Smooth muscle cell (in vitro differentiated cells): ENCODE results near the gene CAMKMT. TPM values are rescaled to one million over a fixed set of nuclear protein-coding genes. Genes with fewer than 3 reads are reported as not detected.

Experiments used
- DNase-seq: peaks from one replicate; lab custom pipeline; 2025; ENCODE audit not compliant: unreplicated experiment; lab: John Stamatoyannopoulos, UW
- H2AFZ ChIP-seq: fragments of 200-600 bp; sonication (generic); 2 replicates; pipeline ENCODE4 v1.6.0; 2016; ENCODE audit warnings: antibody characterized with exemption, low read depth, mild to moderate bottlenecking
- H3F3A ChIP-seq: fragments of 200-600 bp; sonication (generic); 2 replicates; pipeline ENCODE4 v1.6.0; 2017; ENCODE audit warnings: antibody characterized with exemption, low read depth
- H3K27ac ChIP-seq: fragments of 200-600 bp; sonication (generic); 2 replicates; pipeline ENCODE4 v1.5.1; 2016; ENCODE audit warnings: low read depth, mild to moderate bottlenecking
- H3K27me3 ChIP-seq: fragments of 200-600 bp; sonication (generic); 2 replicates; pipeline ENCODE4 v1.6.1; 2016; ENCODE audit warnings: low read depth, mild to moderate bottlenecking
- H3K36me3 ChIP-seq: fragments of 200-600 bp; sonication (generic); 2 replicates; pipeline ENCODE4 v1.5.1; 2016; ENCODE audit warnings: low read depth
- H3K4me1 ChIP-seq: fragments of 200-600 bp; sonication (generic); 2 replicates; pipeline ENCODE4 v1.5.1; 2016; ENCODE audit warnings: low read depth
- H3K4me2 ChIP-seq: fragments of 200-600 bp; sonication (generic); 2 replicates; pipeline ENCODE4 v1.6.0; 2016; ENCODE audit warnings: mild to moderate bottlenecking
- H3K4me3 ChIP-seq: fragments of 200-600 bp; sonication (generic); 2 replicates; pipeline ENCODE4 v1.5.1; 2016; ENCODE audit warnings: mild to moderate bottlenecking
- H3K79me2 ChIP-seq: fragments of 200-600 bp; sonication (generic); 2 replicates; pipeline ENCODE4 v1.6.0; 2016; ENCODE audit warnings: low read depth, mild to moderate bottlenecking
- H3K9ac ChIP-seq: fragments of 200-600 bp; sonication (generic); 2 replicates; pipeline ENCODE4 v1.6.0; 2016; ENCODE audit warnings: low read depth
- H3K9me3 ChIP-seq: fragments of 200-600 bp; sonication (generic); replicated peaks from 2 replicates; pipeline ENCODE4 v1.5.1; 2016; ENCODE audit warnings: low read depth
- H4K20me1 ChIP-seq: fragments of 200-600 bp; sonication (generic); 2 replicates; pipeline ENCODE4 v1.6.0; 2016; ENCODE audit warnings: low read depth
- WGBS: methylation state at CpG from one replicate; pipeline ENCODE4 v1.1.7; 2016; ENCODE audit warnings: low lambda C conversion rate; 5-methylcytosine and 5-hydroxymethylcytosine counted together
- polyA plus RNA-seq: library from polyadenylated mRNA; unstranded; fragments of >200 nt; fragmentation: Nextera tagmentation; extraction: Ambion mirVana; gene quantifications from 2 replicates; pipeline ENCODE4 v1.2.1, GENCODE V29; 2016
- total RNA-seq: library from RNA; depleted of rRNA; stranded (reverse); fragments of >200 nt; gene quantifications from 2 replicates; pipeline ENCODE4 v1.2.3, GENCODE V29; 2014
- TF ChIP-seq, protein P1 (sequence below): fragments of 200-600 bp; sonication (generic); IDR thresholded peaks from 2 replicates; pipeline ENCODE4 v1.5.1; 2017; ENCODE audit warnings: borderline replicate concordance, mild to moderate bottlenecking, antibody characterized with exemption; ENCODE audit not compliant: insufficient read depth, poor library complexity, severe bottlenecking

Gene CAMKMT
- total and polyA plus RNA-seq, 2 experiments from 2014 or later = 7.2 to 7.6 TPM

DNA sequence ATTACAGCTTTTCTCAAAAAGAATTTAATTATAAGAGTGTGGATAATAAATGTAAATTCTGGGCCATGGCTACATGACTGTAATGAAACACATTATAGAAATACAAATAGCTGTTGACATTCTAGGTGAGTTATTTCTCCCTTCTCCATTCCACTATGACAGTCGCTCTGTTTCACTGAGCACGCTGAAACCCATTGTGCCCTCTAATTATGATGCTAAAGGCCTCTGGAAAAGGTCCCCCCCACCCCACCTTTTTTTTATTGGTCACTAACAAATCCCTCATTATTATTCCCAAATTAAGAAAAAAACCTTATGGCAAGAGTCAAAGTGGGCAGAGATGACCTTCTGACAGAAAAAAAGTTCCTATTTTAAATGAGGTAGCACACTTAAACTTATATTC lies 294.7 kb downstream of the CAMKMT start:
- H3K4me3 ChIP-seq = no peak overlapping the region
- 81% methylated on average over 2 of the region's 2 CpGs for WGBS
- DNase-seq = no peak
- no peaks in the 10 kb centered on the region for H3F3A ChIP-seq
- no peak overlapping the region for H3K27ac ChIP-seq
- H3K36me3 ChIP-seq = no peaks in the 10 kb centered on the region
- H4K20me1 ChIP-seq = no peaks in the 10 kb centered on the region
- no peak overlapping the region for H3K4me2 ChIP-seq
- no peak overlapping the region for H2AFZ ChIP-seq
- no peaks in the 10 kb centered on the region for H3K27me3 ChIP-seq
- H3K9ac ChIP-seq = no peak overlapping the region
- TF ChIP-seq, protein P1, sequence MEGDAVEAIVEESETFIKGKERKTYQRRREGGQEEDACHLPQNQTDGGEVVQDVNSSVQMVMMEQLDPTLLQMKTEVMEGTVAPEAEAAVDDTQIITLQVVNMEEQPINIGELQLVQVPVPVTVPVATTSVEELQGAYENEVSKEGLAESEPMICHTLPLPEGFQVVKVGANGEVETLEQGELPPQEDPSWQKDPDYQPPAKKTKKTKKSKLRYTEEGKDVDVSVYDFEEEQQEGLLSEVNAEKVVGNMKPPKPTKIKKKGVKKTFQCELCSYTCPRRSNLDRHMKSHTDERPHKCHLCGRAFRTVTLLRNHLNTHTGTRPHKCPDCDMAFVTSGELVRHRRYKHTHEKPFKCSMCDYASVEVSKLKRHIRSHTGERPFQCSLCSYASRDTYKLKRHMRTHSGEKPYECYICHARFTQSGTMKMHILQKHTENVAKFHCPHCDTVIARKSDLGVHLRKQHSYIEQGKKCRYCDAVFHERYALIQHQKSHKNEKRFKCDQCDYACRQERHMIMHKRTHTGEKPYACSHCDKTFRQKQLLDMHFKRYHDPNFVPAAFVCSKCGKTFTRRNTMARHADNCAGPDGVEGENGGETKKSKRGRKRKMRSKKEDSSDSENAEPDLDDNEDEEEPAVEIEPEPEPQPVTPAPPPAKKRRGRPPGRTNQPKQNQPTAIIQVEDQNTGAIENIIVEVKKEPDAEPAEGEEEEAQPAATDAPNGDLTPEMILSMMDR = no peak
- no peaks in the 10 kb centered on the region for H3K79me2 ChIP-seq
- H3K4me1 ChIP-seq = peaks cover 23% of the 10 kb centered on the region
- no peaks in the 10 kb centered on the region for H3K9me3 ChIP-seq

DNA sequence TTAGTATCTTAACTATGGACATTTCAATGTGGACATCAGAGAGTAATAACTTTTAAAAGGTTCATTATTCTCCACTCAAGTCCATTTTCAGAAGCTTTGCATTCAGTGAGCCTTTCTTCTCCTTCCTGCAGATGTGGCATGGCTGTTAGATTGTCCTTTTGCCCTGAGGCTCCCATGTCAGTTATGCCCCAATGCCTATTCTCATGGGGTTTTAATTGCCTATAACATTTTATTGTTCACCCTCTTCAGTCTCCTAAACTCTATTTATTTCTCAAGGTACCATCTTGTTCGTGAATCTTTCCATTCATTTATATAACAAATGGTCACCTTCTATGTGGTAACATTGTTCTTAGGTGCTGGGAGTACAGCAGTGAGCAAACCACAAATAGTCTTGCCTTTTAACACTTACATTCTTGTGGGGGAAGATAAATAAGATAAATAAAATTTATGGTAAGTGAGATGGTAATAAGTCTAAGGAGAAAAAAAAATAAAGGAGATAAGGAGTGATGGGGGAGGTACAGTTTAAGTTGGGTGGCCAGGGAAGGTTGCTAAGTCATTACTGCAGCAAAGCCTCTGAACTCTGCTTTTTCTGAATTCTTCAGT lies 301.8 kb downstream of the CAMKMT start:
- Histone ChIP-seq H3K4me2 (no peak overlapping the region), H3K27ac (no peak overlapping the region), H3K4me1 (peaks cover 6% of the 10 kb centered on the region), H3K36me3 (no peaks in the 10 kb centered on the region), H4K20me1 (no peaks in the 10 kb centered on the region), H2AFZ (no peak overlapping the region), H3K79me2 (no peaks in the 10 kb centered on the region), H3K9me3 (no peaks in the 10 kb centered on the region), H3K4me3 (no peak overlapping the region), H3F3A (no peaks in the 10 kb centered on the region), H3K27me3 (no peaks in the 10 kb centered on the region), H3K9ac (no peak overlapping the region)
- 82% methylated on average over 1 of the region's 1 CpG for WGBS
- DNase-seq = no peak
- TF ChIP-seq, protein P1 = no peak

DNA sequence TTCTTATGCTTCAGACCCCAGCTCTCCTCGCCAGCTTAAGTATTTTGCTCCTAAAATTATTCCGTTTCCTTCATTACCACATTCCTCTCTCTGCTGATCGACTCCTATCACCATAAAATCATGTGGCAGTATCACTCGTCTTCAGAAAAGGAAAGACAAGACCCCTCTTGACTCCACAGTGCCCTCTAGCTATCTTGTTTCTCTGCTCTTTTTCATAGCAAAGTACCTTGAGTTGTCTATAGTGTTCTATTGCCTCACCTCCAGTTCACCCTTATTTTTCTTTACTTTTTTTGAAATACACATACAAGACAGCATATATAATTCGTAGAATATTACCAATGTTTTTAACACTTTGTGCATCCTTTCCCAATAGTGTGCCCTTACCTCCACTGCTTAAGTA lies 306.6 kb downstream of the CAMKMT start:
- TF ChIP-seq, protein P1 = no peak
- no peak overlapping the region for H3K4me2 ChIP-seq
- H3K9me3 ChIP-seq = no peaks in the 10 kb centered on the region
- no peak overlapping the region for H3K9ac ChIP-seq
- no peak overlapping the region for H3K4me3 ChIP-seq
- no peak overlapping the region for H2AFZ ChIP-seq
- H3K36me3 ChIP-seq = no peaks in the 10 kb centered on the region
- peaks cover 21% of the 10 kb centered on the region for H3K4me1 ChIP-seq
- H3K27ac ChIP-seq = no peak overlapping the region
- no peaks in the 10 kb centered on the region for H4K20me1 ChIP-seq
- DNase-seq = no peak
- no peaks in the 10 kb centered on the region for H3K79me2 ChIP-seq
- 39% methylated on average over 5 of the region's 5 CpGs for WGBS
- H3F3A ChIP-seq = no peaks in the 10 kb centered on the region
- peaks cover 9% of the 10 kb centered on the region for H3K27me3 ChIP-seq

DNA sequence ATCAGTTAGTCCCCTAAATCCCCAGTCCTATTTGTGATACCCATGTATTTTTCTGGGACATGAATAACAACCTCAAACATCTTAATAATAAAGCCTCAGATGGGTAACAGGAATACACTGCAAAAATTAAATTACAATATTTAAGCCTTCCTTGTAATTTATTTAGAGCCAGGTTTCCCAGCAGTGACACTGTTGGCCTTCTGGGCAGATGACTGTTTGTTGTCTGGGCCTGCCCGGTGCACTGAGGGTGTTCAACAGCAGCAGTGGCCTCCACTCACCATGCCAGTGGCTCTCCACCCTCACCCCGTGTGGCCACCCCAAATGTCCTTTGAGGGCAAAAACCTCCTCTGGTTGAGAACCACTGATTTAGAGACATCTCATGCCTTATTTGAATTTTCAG lies 309.5 kb downstream of the CAMKMT start:
- WGBS = 87% methylated on average over 2 of the region's 2 CpGs
- H4K20me1 ChIP-seq = no peaks in the 10 kb centered on the region
- H3F3A ChIP-seq = no peaks in the 10 kb centered on the region
- H3K27me3 ChIP-seq = peaks cover 32% of the 10 kb centered on the region
- TF ChIP-seq, protein P1 = no peak
- H3K79me2 ChIP-seq = no peaks in the 10 kb centered on the region
- no peaks in the 10 kb centered on the region for H3K9me3 ChIP-seq
- H3K4me2 ChIP-seq = no peak overlapping the region
- peaks cover 26% of the 10 kb centered on the region for H3K4me1 ChIP-seq
- H3K36me3 ChIP-seq = no peaks in the 10 kb centered on the region
- H3K4me3 ChIP-seq = no peak overlapping the region
- no peak overlapping the region for H3K9ac ChIP-seq
- no peak overlapping the region for H3K27ac ChIP-seq
- DNase-seq = no peak
- no peak overlapping the region for H2AFZ ChIP-seq
